Ishikawa (cell line): ENCODE results near the gene DGKG.

Experiments used
- CEBPB ChIP-seq: IDR thresholded peaks from 2 replicates; pipeline ENCODE4 v1.6.1; 2012
- CREB1 ChIP-seq: IDR thresholded peaks from 2 replicates; pipeline ENCODE4 v1.6.1; 2012; ENCODE audit warnings: low read depth
- EGR1 ChIP-seq: IDR thresholded peaks from 2 replicates; pipeline ENCODE4 v1.6.1; 2012
- EP300 ChIP-seq: IDR thresholded peaks from 2 replicates; pipeline ENCODE4 v1.6.1; 2012; ENCODE audit warnings: borderline replicate concordance
- FOXM1 ChIP-seq: IDR thresholded peaks from 2 replicates; pipeline ENCODE4 v1.6.1; 2012; ENCODE audit warnings: low read depth, borderline replicate concordance
- MAX ChIP-seq: IDR thresholded peaks from 2 replicates; pipeline ENCODE4 v1.6.1; 2012
- NFIC ChIP-seq: IDR thresholded peaks from 2 replicates; pipeline ENCODE4 v1.6.1; 2012
- RAD21 ChIP-seq: IDR thresholded peaks from 2 replicates; pipeline ENCODE4 v1.6.1; 2012; ENCODE audit warnings: low read depth
- TAF1 ChIP-seq: IDR thresholded peaks from 2 replicates; pipeline ENCODE4 v1.6.1; 2012; ENCODE audit warnings: low read depth, mild to moderate bottlenecking
- TCF12 ChIP-seq: IDR thresholded peaks from 2 replicates; pipeline ENCODE4 v1.6.1; 2012; ENCODE audit warnings: low read depth
- YY1 ChIP-seq: IDR thresholded peaks from 2 replicates; pipeline ENCODE4 v1.6.1; 2012; ENCODE audit warnings: low read depth
- ZBTB7A ChIP-seq: IDR thresholded peaks from 2 replicates; pipeline ENCODE4 v1.6.1; 2012; ENCODE audit warnings: low read depth
- TF ChIP-seq, protein P1 (sequence below): IDR thresholded peaks from 2 replicates; pipeline ENCODE4 v1.6.1; 2012; ENCODE audit warnings: low read depth, mild to moderate bottlenecking
- TF ChIP-seq, protein P2 (sequence below): IDR thresholded peaks from 2 replicates; pipeline ENCODE4 v1.6.1; 2012

GRCh38 chr3:186225603-186226002 is 136.4 kb downstream of the DGKG start:
- no peak for TF ChIP-seq MAX
- TF ChIP-seq FOXM1: no peak
- no peak for TF ChIP-seq EGR1
- TF ChIP-seq RAD21: no peak
- no peak for TF ChIP-seq EP300
- TF ChIP-seq NFIC: no peak
- no peak for TF ChIP-seq CREB1
- TF ChIP-seq TAF1: no peak
- TF ChIP-seq CEBPB: no peak
- TF ChIP-seq ZBTB7A: no peak
- TF ChIP-seq, protein P1, sequence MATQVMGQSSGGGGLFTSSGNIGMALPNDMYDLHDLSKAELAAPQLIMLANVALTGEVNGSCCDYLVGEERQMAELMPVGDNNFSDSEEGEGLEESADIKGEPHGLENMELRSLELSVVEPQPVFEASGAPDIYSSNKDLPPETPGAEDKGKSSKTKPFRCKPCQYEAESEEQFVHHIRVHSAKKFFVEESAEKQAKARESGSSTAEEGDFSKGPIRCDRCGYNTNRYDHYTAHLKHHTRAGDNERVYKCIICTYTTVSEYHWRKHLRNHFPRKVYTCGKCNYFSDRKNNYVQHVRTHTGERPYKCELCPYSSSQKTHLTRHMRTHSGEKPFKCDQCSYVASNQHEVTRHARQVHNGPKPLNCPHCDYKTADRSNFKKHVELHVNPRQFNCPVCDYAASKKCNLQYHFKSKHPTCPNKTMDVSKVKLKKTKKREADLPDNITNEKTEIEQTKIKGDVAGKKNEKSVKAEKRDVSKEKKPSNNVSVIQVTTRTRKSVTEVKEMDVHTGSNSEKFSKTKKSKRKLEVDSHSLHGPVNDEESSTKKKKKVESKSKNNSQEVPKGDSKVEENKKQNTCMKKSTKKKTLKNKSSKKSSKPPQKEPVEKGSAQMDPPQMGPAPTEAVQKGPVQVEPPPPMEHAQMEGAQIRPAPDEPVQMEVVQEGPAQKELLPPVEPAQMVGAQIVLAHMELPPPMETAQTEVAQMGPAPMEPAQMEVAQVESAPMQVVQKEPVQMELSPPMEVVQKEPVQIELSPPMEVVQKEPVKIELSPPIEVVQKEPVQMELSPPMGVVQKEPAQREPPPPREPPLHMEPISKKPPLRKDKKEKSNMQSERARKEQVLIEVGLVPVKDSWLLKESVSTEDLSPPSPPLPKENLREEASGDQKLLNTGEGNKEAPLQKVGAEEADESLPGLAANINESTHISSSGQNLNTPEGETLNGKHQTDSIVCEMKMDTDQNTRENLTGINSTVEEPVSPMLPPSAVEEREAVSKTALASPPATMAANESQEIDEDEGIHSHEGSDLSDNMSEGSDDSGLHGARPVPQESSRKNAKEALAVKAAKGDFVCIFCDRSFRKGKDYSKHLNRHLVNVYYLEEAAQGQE: no peak
- TF ChIP-seq YY1: no peak
- TF ChIP-seq, protein P2, sequence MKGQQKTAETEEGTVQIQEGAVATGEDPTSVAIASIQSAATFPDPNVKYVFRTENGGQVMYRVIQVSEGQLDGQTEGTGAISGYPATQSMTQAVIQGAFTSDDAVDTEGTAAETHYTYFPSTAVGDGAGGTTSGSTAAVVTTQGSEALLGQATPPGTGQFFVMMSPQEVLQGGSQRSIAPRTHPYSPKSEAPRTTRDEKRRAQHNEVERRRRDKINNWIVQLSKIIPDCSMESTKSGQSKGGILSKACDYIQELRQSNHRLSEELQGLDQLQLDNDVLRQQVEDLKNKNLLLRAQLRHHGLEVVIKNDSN: no peak
- no peak for TF ChIP-seq TCF12
